ENCODE results near the gene CCL4. TPM values are rescaled to one million over a fixed set of nuclear protein-coding genes. Genes with fewer than 3 reads are reported as not detected.

Gene CCL4
- total RNA-seq, 4 donors from 2014 or later: 0.97 TPM; not detected in 3

DNA sequence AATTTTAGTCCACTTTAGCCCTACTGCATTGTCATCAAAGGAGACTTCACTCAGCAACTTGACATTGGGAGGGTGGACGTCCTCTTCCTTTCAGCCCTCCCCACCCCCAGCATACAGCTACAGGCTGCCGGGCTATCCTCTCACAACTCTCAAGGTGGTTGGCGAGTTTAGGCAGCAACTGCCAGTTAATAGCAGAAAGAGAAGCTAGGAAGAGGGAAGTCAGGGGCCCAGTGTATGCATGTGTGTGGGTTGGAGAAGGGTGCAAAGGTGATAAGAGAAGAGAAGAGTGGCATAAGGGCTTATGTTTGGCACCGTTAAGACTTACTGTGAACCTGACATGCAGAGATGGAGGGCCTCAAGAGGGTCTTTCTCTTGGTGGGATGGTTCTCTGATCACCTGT is 31.8 kb downstream of the CCL4 start:
- Histone ChIP-seq H3K27me3 (peaks cover 5% of the 10 kb centered on the region), H3K36me3 (no peaks in the 10 kb centered on the region), H3K27ac (no peak overlapping the region), H3K4me3 (no peak overlapping the region), H3K9me3 (no peaks in the 10 kb centered on the region), H3K4me1 (no peaks in the 10 kb centered on the region)
- WGBS: 77% methylated on average over 4 of the region's 4 CpGs
- DNase-seq (ENCODE audit: low spot score in 2 of 2): no peak
- no peak for TF ChIP-seq POLR2AphosphoS5 (IDR thresholded peaks at IDR 0.05)
- TF ChIP-seq, protein P1, sequence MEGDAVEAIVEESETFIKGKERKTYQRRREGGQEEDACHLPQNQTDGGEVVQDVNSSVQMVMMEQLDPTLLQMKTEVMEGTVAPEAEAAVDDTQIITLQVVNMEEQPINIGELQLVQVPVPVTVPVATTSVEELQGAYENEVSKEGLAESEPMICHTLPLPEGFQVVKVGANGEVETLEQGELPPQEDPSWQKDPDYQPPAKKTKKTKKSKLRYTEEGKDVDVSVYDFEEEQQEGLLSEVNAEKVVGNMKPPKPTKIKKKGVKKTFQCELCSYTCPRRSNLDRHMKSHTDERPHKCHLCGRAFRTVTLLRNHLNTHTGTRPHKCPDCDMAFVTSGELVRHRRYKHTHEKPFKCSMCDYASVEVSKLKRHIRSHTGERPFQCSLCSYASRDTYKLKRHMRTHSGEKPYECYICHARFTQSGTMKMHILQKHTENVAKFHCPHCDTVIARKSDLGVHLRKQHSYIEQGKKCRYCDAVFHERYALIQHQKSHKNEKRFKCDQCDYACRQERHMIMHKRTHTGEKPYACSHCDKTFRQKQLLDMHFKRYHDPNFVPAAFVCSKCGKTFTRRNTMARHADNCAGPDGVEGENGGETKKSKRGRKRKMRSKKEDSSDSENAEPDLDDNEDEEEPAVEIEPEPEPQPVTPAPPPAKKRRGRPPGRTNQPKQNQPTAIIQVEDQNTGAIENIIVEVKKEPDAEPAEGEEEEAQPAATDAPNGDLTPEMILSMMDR (IDR thresholded peaks at IDR 0.05): no peak
- TF ChIP-seq EP300 (IDR thresholded peaks at IDR 0.05): no peak
- TF ChIP-seq POLR2A (IDR thresholded peaks at IDR 0.05): no peak

- H3K9me3 ChIP-seq: no peaks in the 10 kb centered on the region
- H3K27ac ChIP-seq: no peak overlapping the region
- DNase-seq (ENCODE audit: low spot score in 2 of 2): no peak
- H3K27me3 ChIP-seq: peaks cover 5% of the 10 kb centered on the region
- no peaks in the 10 kb centered on the region for H3K4me1 ChIP-seq
- no peak for TF ChIP-seq EP300 (IDR thresholded peaks at IDR 0.05)
- TF ChIP-seq POLR2A (IDR thresholded peaks at IDR 0.05): no peak
- TF ChIP-seq, protein P1 (IDR thresholded peaks at IDR 0.05): no peak
- no peak for TF ChIP-seq POLR2AphosphoS5 (IDR thresholded peaks at IDR 0.05)
- no peaks in the 10 kb centered on the region for H3K36me3 ChIP-seq
- H3K4me3 ChIP-seq: no peak overlapping the region
- whole genome bisulfite sequencing: 92% methylated on average over 1 of the region's 1 CpG
Measured at GRCh38 chr17:36136036-36136435, 32.4 kb downstream of the CCL4 start.

GRCh38 chr17:36136439-36136838 is 32.8 kb downstream of the CCL4 start:
- 53% methylated on average over 1 of the region's 1 CpG for WGBS
- no peaks in the 10 kb centered on the region for H3K9me3 ChIP-seq
- peaks cover 5% of the 10 kb centered on the region for H3K27me3 ChIP-seq
- no peak for DNase-seq (ENCODE audit: low spot score in 2 of 2)
- no peak overlapping the region for H3K27ac ChIP-seq
- TF ChIP-seq POLR2A (IDR thresholded peaks at IDR 0.05) (no peak), POLR2AphosphoS5 (IDR thresholded peaks at IDR 0.05) (no peak), EP300 (IDR thresholded peaks at IDR 0.05) (no peak)
- TF ChIP-seq, protein P1 (IDR thresholded peaks at IDR 0.05): no peak
- H3K36me3 ChIP-seq: no peaks in the 10 kb centered on the region
- no peak overlapping the region for H3K4me3 ChIP-seq
- H3K4me1 ChIP-seq: no peaks in the 10 kb centered on the region

- H3K4me3 ChIP-seq: no peak overlapping the region
- DNase-seq (ENCODE audit: low spot score in 2 of 2): no peak
Measured at GRCh38 chr17:36142235-36142634, 38.6 kb downstream of the CCL4 start.

GRCh38 chr17:36142806-36143205 is 39.2 kb downstream of the CCL4 start:
- WGBS: 90% methylated on average over 8 of the region's 8 CpGs
- no peak overlapping the region for H3K27ac ChIP-seq
- no peak for DNase-seq (ENCODE audit: low spot score in 2 of 2)
- H3K9me3 ChIP-seq: no peaks in the 10 kb centered on the region
- TF ChIP-seq POLR2A (IDR thresholded peaks at IDR 0.05): no peak
- no peaks in the 10 kb centered on the region for H3K36me3 ChIP-seq
- no peaks in the 10 kb centered on the region for H3K4me1 ChIP-seq
- H3K27me3 ChIP-seq: peaks cover 2% of the 10 kb centered on the region
- no peak overlapping the region for H3K4me3 ChIP-seq

More at GRCh38 chr17:36142235-36142634, 38.6 kb downstream of the CCL4 start:
- H3K27ac ChIP-seq: no peak overlapping the region
- peaks cover 2% of the 10 kb centered on the region for H3K27me3 ChIP-seq
- H3K36me3 ChIP-seq: no peaks in the 10 kb centered on the region
- no peaks in the 10 kb centered on the region for H3K4me1 ChIP-seq
- TF ChIP-seq, protein P1 (IDR thresholded peaks at IDR 0.05): no peak
- TF ChIP-seq POLR2AphosphoS5 (IDR thresholded peaks at IDR 0.05): no peak
- no peaks in the 10 kb centered on the region for H3K9me3 ChIP-seq

DNA sequence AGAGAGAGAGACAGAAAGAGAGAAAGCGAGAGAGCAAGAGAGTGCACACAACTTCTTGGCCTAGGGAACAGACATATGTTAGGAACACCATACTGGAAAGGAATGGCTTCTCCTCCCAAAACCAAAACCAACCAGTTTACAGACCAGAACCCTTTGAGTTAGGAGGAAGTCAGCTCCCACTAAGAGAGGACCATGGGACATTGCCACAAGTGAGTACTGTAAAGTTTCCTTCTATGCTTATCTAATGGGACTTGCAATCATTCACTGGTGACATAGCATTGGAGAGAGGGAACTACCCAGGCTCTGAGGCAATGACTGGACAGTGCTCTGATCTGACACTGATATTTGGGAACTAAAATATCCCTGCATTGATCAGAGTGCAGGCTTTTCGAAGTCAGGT is 40.4 kb downstream of the CCL4 start:
- WGBS: 78% methylated on average over 2 of the region's 2 CpGs
- H3K4me1 ChIP-seq: no peaks in the 10 kb centered on the region
- H3K4me3 ChIP-seq: no peak overlapping the region
- H3K27me3 ChIP-seq: peaks cover 4% of the 10 kb centered on the region
- no peaks in the 10 kb centered on the region for H3K9me3 ChIP-seq
- H3K27ac ChIP-seq: no peak overlapping the region
- TF ChIP-seq EP300 (IDR thresholded peaks at IDR 0.05) (no peak), POLR2A (IDR thresholded peaks at IDR 0.05) (no peak), POLR2AphosphoS5 (IDR thresholded peaks at IDR 0.05) (no peak)
- TF ChIP-seq, protein P1 (IDR thresholded peaks at IDR 0.05): no peak
- no peak for DNase-seq (ENCODE audit: low spot score in 2 of 2)
- no peaks in the 10 kb centered on the region for H3K36me3 ChIP-seq

Measured in suprapubic skin (tissue), 4 donors.